22Rv1 (cell line): Measurements from ENCODE around the gene OR1A1.
"Not testable (repeated sequence)": the region's sequence is repeated elsewhere in the genome, so short reads cannot be mapped to it uniquely, and the experiment has no call there.

Experiments
- ZFX ChIP-seq: fragments of 450-650 bp; IDR thresholded peaks from 2 replicates; pipeline ENCODE4 v1.6.1; 2017; ENCODE audit warnings: antibody characterized with exemption, borderline replicate concordance
- TF ChIP-seq, protein P1 (sequence below): fragments of 450-650 bp; IDR thresholded peaks from 2 replicates; pipeline ENCODE4 v1.5.1; 2017; ENCODE audit warnings: mild to moderate bottlenecking

DNA sequence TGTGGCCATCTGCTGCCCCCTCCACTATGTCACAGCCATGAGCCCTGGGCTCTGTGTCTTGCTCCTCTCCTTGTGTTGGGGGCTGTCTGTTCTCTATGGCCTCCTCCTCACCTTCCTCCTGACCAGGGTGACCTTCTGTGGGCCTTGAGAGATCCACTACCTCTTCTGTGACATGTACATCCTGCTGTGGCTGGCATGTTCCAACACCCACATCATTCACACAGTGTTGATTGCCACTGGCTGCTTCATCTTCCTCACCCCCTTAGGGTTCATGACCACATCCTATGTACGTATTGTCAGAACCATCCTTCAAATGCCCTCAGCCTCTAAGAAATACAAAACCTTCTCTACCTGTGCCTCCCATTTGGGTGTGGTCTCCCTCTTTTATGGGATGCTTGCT is 33.6 kb downstream of the OR1A1 start:
- TF ChIP-seq, protein P1, sequence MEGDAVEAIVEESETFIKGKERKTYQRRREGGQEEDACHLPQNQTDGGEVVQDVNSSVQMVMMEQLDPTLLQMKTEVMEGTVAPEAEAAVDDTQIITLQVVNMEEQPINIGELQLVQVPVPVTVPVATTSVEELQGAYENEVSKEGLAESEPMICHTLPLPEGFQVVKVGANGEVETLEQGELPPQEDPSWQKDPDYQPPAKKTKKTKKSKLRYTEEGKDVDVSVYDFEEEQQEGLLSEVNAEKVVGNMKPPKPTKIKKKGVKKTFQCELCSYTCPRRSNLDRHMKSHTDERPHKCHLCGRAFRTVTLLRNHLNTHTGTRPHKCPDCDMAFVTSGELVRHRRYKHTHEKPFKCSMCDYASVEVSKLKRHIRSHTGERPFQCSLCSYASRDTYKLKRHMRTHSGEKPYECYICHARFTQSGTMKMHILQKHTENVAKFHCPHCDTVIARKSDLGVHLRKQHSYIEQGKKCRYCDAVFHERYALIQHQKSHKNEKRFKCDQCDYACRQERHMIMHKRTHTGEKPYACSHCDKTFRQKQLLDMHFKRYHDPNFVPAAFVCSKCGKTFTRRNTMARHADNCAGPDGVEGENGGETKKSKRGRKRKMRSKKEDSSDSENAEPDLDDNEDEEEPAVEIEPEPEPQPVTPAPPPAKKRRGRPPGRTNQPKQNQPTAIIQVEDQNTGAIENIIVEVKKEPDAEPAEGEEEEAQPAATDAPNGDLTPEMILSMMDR = not testable (repeated sequence)
- not testable (repeated sequence) for TF ChIP-seq ZFX
